Prostate gland (tissue), 2 donors: ENCODE measurements around the gene PIMREG. TPM values are rescaled to one million over a fixed set of nuclear protein-coding genes. Genes with fewer than 3 reads are reported as not detected.

Experiments
- DNase-seq: peaks from one replicate; pipeline ENCODE4 v3.0.0-alpha.2; 2019; ENCODE audit warnings: low spot score
- H3K27ac ChIP-seq, 2 donors: fragments of 200-600 bp; sonication (generic); 2 replicates each; pipeline ENCODE4 v1.5.1; 2017 to 2019
- H3K27me3 ChIP-seq: fragments of 200-600 bp; sonication (generic); replicated peaks from 2 replicates; pipeline ENCODE4 v1.5.1; 2019; ENCODE audit not compliant: insufficient read depth
- H3K36me3 ChIP-seq, 2 donors: fragments of 200-600 bp; sonication (generic); 1 replicate in 1 of 2; 2 replicates in 1 of 2; pipeline versions ENCODE4 v1.5.1 to v1.8.1; 2017 to 2019
- H3K4me1 ChIP-seq: fragments of 200-600 bp; sonication (generic); replicated peaks from 2 replicates; pipeline ENCODE4 v1.5.1; 2019
- H3K4me3 ChIP-seq, 2 donors: fragments of 200-600 bp; sonication (generic); 2 replicates each; pipeline ENCODE4 v1.5.1; 2017 to 2019
- H3K9me3 ChIP-seq: fragments of 200-600 bp; sonication (generic); 2 replicates; pipeline ENCODE4 v1.5.1; 2017
- CTCF ChIP-seq, 4 experiments: fragments of 200-600 bp in 2 of 4; fragments of 450-650 bp in 2 of 4; sonication (generic) in 2 of 4; IDR thresholded peaks; 1 replicate in 3 of 4; 2 replicates in 1 of 4; pipeline ENCODE4 v1.5.1; 2016 to 2019; ENCODE audit warnings: antibody characterized with exemption in 4 of 4, mild to moderate bottlenecking in 2 of 4, moderate library complexity in 2 of 4
- POLR2A ChIP-seq: fragments of 450-650 bp; IDR thresholded peaks from one replicate; pipeline ENCODE4 v1.6.1; 2016; ENCODE audit warnings: antibody characterized with exemption, mild to moderate bottlenecking
- POLR2AphosphoS5 ChIP-seq: sonication (generic); formaldehyde crosslinking; IDR thresholded peaks from one replicate; pipeline ENCODE4 v1.6.1; 2017; ENCODE audit warnings: antibody characterized with exemption
- WGBS: methylation state at CpG from one replicate; pipeline ENCODE4 v1.1.5; 2018; 5-methylcytosine and 5-hydroxymethylcytosine counted together
- intact Hi-C: fragments of 100-400 bp; cut with DNase I; formaldehyde crosslinking; loops from one replicate; pipeline ENCODE4 v1.14.2; 2022
- total RNA-seq, 2 donors: library from RNA; depleted of rRNA; stranded (reverse); fragments of >200 nt; gene quantifications; one replicate each; pipeline ENCODE4 v1.1.0, GENCODE V29; 2016

Gene PIMREG
- total RNA-seq, 2 donors from 2014 or later = 0.45 to 4.9 TPM

GRCh38 chr17:6456321-6456720 lies 12.1 kb downstream of the PIMREG start:
- Histone ChIP-seq H3K36me3 (no peaks in the 10 kb centered on the region), H3K9me3 (no peaks in the 10 kb centered on the region), H3K4me3 (no peak overlapping the region), H3K4me1 (no peaks in the 10 kb centered on the region), H3K27ac (no peak overlapping the region), H3K27me3 (no peaks in the 10 kb centered on the region)
- TF ChIP-seq POLR2AphosphoS5 (no peak), CTCF (IDR thresholded peaks at IDR 0.05) (no peak), POLR2A (no peak)
- intact Hi-C loops = no loop called here
- 92% methylated on average over 9 of the region's 9 CpGs for WGBS
- DNase-seq = no peak

- intact Hi-C loops = no loop called here
- no peak for TF ChIP-seq CTCF (IDR thresholded peaks at IDR 0.05)
- TF ChIP-seq POLR2AphosphoS5 = no peak
- no peak for TF ChIP-seq POLR2A
- 81% methylated on average over 14 of the region's 14 CpGs for WGBS
- no peak for DNase-seq
- no peaks in the 10 kb centered on the region for H3K9me3 ChIP-seq
- no peaks in the 10 kb centered on the region for H3K27me3 ChIP-seq
- no peak overlapping the region for H3K4me3 ChIP-seq
- no peaks in the 10 kb centered on the region for H3K36me3 ChIP-seq
- H3K4me1 ChIP-seq = no peaks in the 10 kb centered on the region
- no peak overlapping the region for H3K27ac ChIP-seq
Measured at GRCh38 chr17:6456914-6457687, 12.8 kb downstream of the PIMREG start.

- 80% methylated on average over 10 of the region's 10 CpGs for WGBS
- TF ChIP-seq POLR2A (no peak), POLR2AphosphoS5 (no peak), CTCF (IDR thresholded peaks at IDR 0.05) (no peak)
- intact Hi-C loops = no loop called here
- Histone ChIP-seq H3K36me3 (no peaks in the 10 kb centered on the region), H3K27me3 (no peaks in the 10 kb centered on the region), H3K4me3 (no peak overlapping the region), H3K27ac (no peak overlapping the region), H3K9me3 (no peaks in the 10 kb centered on the region), H3K4me1 (no peaks in the 10 kb centered on the region)
- DNase-seq = no peak
Measured at GRCh38 chr17:6457688-6458459, 13.6 kb downstream of the PIMREG start.

- no peak for DNase-seq
- TF ChIP-seq CTCF (IDR thresholded peaks at IDR 0.05) (no peak), POLR2A (no peak), POLR2AphosphoS5 (no peak)
- no peaks in the 10 kb centered on the region for H3K36me3 ChIP-seq
Measured at GRCh38 chr17:6458460-6458950, 14.2 kb downstream of the PIMREG start.

More at GRCh38 chr17:6458460-6458950, 14.2 kb downstream of the PIMREG start:
- Histone ChIP-seq H3K9me3 (no peaks in the 10 kb centered on the region), H3K4me3 (no peak overlapping the region), H3K4me1 (no peaks in the 10 kb centered on the region), H3K27me3 (no peaks in the 10 kb centered on the region), H3K27ac (no peak overlapping the region)
- intact Hi-C loops = no loop called here
- WGBS = 88% methylated on average over 14 of the region's 14 CpGs
